ENCODE measurements around the gene ZFC3H1. TPM values are rescaled to one million over a fixed set of nuclear protein-coding genes. Genes with fewer than 3 reads are reported as not detected.

ZFC3H1 gene
- total and polyA plus RNA-seq, 9 of the 15 experiments (the other 6 are each of a cell fraction or from before 2014, with no cell fraction given) = 14.8 to 80.5 (median 22.1) TPM

DNA sequence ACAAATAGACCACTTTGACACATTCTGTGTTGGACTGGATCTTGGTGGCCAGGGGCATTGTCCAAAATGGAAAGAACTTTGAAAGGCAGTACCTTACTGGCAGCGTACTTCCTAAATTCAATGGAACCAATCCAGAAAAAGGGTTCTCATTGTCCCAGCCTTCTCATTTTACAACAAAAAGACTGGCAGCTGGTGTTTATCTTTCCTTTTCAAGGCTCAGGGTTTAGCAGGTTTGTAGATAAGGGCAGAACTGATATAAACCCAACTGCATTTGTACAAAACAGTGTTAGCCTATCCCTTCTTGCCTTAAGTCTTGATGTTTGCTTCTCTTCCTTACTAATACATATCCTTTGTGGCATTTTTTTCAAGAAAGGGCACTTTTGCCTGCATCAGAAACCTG lies 8.2 kb upstream of the ZFC3H1 start (continued):
- TF ChIP-seq, protein P1, sequence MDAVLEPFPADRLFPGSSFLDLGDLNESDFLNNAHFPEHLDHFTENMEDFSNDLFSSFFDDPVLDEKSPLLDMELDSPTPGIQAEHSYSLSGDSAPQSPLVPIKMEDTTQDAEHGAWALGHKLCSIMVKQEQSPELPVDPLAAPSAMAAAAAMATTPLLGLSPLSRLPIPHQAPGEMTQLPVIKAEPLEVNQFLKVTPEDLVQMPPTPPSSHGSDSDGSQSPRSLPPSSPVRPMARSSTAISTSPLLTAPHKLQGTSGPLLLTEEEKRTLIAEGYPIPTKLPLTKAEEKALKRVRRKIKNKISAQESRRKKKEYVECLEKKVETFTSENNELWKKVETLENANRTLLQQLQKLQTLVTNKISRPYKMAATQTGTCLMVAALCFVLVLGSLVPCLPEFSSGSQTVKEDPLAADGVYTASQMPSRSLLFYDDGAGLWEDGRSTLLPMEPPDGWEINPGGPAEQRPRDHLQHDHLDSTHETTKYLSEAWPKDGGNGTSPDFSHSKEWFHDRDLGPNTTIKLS (IDR thresholded peaks at IDR 0.05; ENCODE audit: borderline replicate concordance, low read depth) = no peak
- no peak for TF ChIP-seq ZNF586 (CRISPR knock-in tag; conservative IDR thresholded peaks at IDR 0.05)
- no peak for TF ChIP-seq SMAD2 (IDR thresholded peaks at IDR 0.05; ENCODE audit: low read depth, low read length)
- peak; percentile 83 for TF ChIP-seq LCOR (CRISPR knock-in tag; IDR thresholded peaks at IDR 0.05)
- TF ChIP-seq DACH1 (IDR thresholded peaks at IDR 0.05; ENCODE audit: partially characterized antibody) = no peak
- no peak for TF ChIP-seq ZNF75A (CRISPR knock-in tag; IDR thresholded peaks at IDR 0.05)
- TF ChIP-seq FOXA3 (CRISPR knock-in tag; conservative IDR thresholded peaks at IDR 0.05 in 1 of 2, IDR thresholded peaks at IDR 0.05 in 1 of 2) = peak in 1 of 2 experiments; percentile 63; a peak in 2 of 4 replicates
- TF ChIP-seq MEF2A (IDR thresholded peaks at IDR 0.05; ENCODE audit: control insufficient read depth, low read depth, low read length) = no peak
- TF ChIP-seq, protein P2, sequence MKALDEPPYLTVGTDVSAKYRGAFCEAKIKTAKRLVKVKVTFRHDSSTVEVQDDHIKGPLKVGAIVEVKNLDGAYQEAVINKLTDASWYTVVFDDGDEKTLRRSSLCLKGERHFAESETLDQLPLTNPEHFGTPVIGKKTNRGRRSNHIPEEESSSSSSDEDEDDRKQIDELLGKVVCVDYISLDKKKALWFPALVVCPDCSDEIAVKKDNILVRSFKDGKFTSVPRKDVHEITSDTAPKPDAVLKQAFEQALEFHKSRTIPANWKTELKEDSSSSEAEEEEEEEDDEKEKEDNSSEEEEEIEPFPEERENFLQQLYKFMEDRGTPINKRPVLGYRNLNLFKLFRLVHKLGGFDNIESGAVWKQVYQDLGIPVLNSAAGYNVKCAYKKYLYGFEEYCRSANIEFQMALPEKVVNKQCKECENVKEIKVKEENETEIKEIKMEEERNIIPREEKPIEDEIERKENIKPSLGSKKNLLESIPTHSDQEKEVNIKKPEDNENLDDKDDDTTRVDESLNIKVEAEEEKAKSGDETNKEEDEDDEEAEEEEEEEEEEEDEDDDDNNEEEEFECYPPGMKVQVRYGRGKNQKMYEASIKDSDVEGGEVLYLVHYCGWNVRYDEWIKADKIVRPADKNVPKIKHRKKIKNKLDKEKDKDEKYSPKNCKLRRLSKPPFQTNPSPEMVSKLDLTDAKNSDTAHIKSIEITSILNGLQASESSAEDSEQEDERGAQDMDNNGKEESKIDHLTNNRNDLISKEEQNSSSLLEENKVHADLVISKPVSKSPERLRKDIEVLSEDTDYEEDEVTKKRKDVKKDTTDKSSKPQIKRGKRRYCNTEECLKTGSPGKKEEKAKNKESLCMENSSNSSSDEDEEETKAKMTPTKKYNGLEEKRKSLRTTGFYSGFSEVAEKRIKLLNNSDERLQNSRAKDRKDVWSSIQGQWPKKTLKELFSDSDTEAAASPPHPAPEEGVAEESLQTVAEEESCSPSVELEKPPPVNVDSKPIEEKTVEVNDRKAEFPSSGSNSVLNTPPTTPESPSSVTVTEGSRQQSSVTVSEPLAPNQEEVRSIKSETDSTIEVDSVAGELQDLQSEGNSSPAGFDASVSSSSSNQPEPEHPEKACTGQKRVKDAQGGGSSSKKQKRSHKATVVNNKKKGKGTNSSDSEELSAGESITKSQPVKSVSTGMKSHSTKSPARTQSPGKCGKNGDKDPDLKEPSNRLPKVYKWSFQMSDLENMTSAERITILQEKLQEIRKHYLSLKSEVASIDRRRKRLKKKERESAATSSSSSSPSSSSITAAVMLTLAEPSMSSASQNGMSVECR (CRISPR knock-in tag; IDR thresholded peaks at IDR 0.05) = no peak
- TF ChIP-seq BCOR (IDR thresholded peaks at IDR 0.05) = no peak
- TF ChIP-seq ZNF830 (CRISPR knock-in tag; IDR thresholded peaks at IDR 0.05) = no peak
- no peak for TF ChIP-seq ZFP30 (CRISPR knock-in tag; IDR thresholded peaks at IDR 0.05; ENCODE audit: borderline replicate concordance)
- no peak for TF ChIP-seq ZNF347 (CRISPR knock-in tag; IDR thresholded peaks at IDR 0.05; ENCODE audit: low read depth)
- no peak for TF ChIP-seq ZNF23 (CRISPR knock-in tag; IDR thresholded peaks at IDR 0.05)
- TF ChIP-seq, protein P3, sequence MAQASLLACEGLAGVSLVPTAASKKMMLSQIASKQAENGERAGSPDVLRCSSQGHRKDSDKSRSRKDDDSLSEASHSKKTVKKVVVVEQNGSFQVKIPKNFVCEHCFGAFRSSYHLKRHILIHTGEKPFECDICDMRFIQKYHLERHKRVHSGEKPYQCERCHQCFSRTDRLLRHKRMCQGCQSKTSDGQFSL (CRISPR knock-in tag; IDR thresholded peaks at IDR 0.05) = no peak
- TF ChIP-seq, protein P3 (tag; IDR thresholded peaks at IDR 0.05) = no peak
- TF ChIP-seq KDM1A (IDR thresholded peaks at IDR 0.05) = peak in 1 of 2 experiments; percentile 38; a peak in 1 of 4 replicates
- no peak for TF ChIP-seq RBM17 (IDR thresholded peaks at IDR 0.05; ENCODE audit: borderline replicate concordance, low read depth, low read length)
- TF ChIP-seq SREBF1 (IDR thresholded peaks at IDR 0.05; ENCODE audit: borderline replicate concordance, low read depth, low read length) = no peak
- no peak for TF ChIP-seq RBM25 (IDR thresholded peaks at IDR 0.05; ENCODE audit: low read depth, low read length, severe bottlenecking)
- TF ChIP-seq NFRKB (IDR thresholded peaks at IDR 0.05; ENCODE audit: low read depth) = no peak
- TF ChIP-seq SP2 (IDR thresholded peaks at IDR 0.05; ENCODE audit: extremely low read depth, low read depth, low read length, poor library complexity, severe bottlenecking) = no peak
- no peak for TF ChIP-seq YBX1 (IDR thresholded peaks at IDR 0.05)
- no peak for TF ChIP-seq TARDBP (IDR thresholded peaks at IDR 0.05)
- TF ChIP-seq HNRNPH1 (optimal IDR thresholded peaks at IDR 0.05; ENCODE audit: low read depth, low read length) = no peak

Data from K562 (cell line).